Measurements from ENCODE around the gene PECR. TPM values are rescaled to one million over a fixed set of nuclear protein-coding genes. Genes with fewer than 3 reads are reported as not detected.

Gene PECR
- total and polyA plus RNA-seq, 12 donors: 5.3 to 22.2 (median 10.7) TPM

DNA sequence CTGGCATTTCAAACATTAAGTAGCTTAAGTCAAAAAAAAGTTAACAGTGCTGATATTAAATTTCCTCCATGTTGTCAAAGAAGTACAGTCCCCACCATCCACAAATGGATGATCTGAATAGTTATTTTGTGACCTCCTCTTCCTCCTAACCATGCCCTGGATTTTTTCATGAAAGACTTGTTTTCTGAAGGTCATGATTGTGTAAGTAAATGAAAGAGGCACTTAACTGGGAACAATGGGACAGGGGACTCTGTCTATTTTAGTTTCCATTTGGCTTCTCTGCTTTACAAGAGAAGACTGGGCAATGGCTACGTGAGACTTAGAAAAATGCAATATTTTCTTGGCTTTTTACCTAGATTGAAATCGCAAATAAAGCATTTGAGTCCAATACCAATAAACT is 32.2 kb downstream of the PECR start:
- DNase-seq: no peak
- Histone ChIP-seq H3K9me3 (replicated peaks in 1 of 3) (no peaks in the 10 kb centered on the region), H3K4me3 (no peak overlapping the region), H3K27me3 (no peaks in the 10 kb centered on the region), H3K36me3 (replicated peaks in 1 of 2) (no peaks in the 10 kb centered on the region), H3K27ac (no peak overlapping the region), H3K4me1 (replicated peaks in 1 of 2) (no peaks in the 10 kb centered on the region)
- no peak for TF ChIP-seq POLR2A (IDR thresholded peaks at IDR 0.05)
- 88 to 97% (median 92%) methylated on average over 2 of the region's 2 CpGs for WGBS, 4 donors
- intact Hi-C loops (cut with DNase I): no loop called here

DNA sequence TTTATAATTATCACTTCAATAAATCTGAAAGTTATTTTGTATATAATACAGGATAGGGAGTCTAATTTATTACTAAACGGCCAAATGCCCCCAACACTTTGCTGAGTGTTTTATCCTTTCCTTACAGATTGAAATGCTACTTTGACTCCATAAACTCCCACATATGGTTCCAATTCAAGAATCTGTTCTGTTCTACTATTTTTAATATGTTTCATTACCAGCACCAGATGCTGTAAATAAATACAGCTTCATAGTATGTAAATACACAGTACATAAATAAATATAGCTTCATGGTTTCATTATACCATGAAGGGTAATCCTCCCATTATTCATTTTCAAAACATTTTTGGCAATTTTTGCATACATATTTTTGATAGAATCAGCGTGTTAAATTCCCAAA is 34.2 kb downstream of the PECR start:
- WGBS, 4 donors: 84 to 96% (median 91%) methylated on average over 2 of the region's 2 CpGs

DNA sequence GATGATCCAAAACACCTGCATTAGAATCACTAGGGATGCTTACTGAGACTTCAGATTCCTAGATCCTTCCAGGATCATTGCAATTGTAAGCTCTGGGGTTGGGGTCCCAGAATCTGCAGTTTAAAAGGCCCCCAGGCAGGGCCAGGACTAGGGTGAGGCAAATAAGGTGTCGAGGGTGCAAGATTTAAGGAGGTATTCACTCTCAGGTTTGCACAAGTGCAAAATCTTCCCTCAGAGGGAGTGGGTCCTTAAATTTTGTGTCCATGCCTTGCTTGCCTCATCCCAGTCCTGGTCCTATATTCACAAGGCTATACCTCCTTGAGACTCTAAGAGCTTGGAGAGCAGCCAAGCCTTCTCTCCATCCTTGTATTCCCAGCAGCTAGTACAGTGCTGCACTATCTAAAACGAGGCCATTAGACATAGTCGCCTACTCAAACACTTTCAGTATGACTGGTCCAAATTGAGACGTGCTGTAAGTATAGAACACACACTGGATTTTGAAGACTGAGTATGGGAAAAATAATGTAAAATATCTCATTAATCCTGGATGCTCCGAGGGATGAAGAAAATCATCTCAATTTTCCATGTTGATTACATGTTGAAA is 36.6 kb downstream of the PECR start:
- intact Hi-C loops (cut with DNase I): no loop called here
- H3K27ac ChIP-seq: no peak overlapping the region
- no peak overlapping the region for H3K4me3 ChIP-seq
- H3K9me3 ChIP-seq (replicated peaks in 1 of 3): no peaks in the 10 kb centered on the region
- no peaks in the 10 kb centered on the region for H3K27me3 ChIP-seq
- H3K36me3 ChIP-seq (replicated peaks in 1 of 2): no peaks in the 10 kb centered on the region
- WGBS, 4 donors: 75 to 79% (median 77%) methylated on average over 4 to 5 of the region's 5 CpGs
- DNase-seq: no peak
- TF ChIP-seq, protein P1, sequence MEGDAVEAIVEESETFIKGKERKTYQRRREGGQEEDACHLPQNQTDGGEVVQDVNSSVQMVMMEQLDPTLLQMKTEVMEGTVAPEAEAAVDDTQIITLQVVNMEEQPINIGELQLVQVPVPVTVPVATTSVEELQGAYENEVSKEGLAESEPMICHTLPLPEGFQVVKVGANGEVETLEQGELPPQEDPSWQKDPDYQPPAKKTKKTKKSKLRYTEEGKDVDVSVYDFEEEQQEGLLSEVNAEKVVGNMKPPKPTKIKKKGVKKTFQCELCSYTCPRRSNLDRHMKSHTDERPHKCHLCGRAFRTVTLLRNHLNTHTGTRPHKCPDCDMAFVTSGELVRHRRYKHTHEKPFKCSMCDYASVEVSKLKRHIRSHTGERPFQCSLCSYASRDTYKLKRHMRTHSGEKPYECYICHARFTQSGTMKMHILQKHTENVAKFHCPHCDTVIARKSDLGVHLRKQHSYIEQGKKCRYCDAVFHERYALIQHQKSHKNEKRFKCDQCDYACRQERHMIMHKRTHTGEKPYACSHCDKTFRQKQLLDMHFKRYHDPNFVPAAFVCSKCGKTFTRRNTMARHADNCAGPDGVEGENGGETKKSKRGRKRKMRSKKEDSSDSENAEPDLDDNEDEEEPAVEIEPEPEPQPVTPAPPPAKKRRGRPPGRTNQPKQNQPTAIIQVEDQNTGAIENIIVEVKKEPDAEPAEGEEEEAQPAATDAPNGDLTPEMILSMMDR (IDR thresholded peaks at IDR 0.05): no peak
- no peak for TF ChIP-seq POLR2A (IDR thresholded peaks at IDR 0.05)
- no peaks in the 10 kb centered on the region for H3K4me1 ChIP-seq (replicated peaks in 1 of 2)

More for the DNA sequence above, 34.2 kb downstream of the PECR start:
- H3K4me3 ChIP-seq: no peak overlapping the region
- intact Hi-C loops (cut with DNase I): no loop called here
- no peaks in the 10 kb centered on the region for H3K36me3 ChIP-seq (replicated peaks in 1 of 2)
- TF ChIP-seq, protein P1 (IDR thresholded peaks at IDR 0.05): no peak
- DNase-seq: no peak
- H3K9me3 ChIP-seq (replicated peaks in 1 of 3): no peaks in the 10 kb centered on the region
- no peak overlapping the region for H3K27ac ChIP-seq
- no peaks in the 10 kb centered on the region for H3K27me3 ChIP-seq
- no peaks in the 10 kb centered on the region for H3K4me1 ChIP-seq (replicated peaks in 1 of 2)

DNA sequence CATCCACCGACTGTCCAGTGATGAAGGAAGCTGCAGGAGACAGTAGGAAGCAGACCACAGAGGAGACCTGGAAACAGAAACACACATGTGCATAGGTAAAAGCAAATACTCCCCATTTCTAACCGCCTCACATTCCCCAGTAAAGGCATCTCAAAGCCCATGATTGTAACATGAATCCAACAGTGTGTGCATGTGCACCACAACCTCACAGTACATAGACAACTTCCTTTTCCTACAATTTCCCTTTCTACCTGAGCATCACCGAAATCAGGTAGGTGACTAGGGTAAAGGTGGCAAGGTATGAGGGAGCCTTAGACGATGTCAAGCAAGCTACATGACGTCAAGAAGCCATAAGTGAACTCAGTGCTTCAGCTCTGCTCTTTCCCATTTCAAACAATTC is 37.7 kb downstream of the PECR start:
- Histone ChIP-seq H3K9me3 (replicated peaks in 1 of 3) (no peaks in the 10 kb centered on the region), H3K27ac (no peak overlapping the region), H3K27me3 (no peaks in the 10 kb centered on the region), H3K4me3 (no peak overlapping the region), H3K4me1 (replicated peaks in 1 of 2) (no peaks in the 10 kb centered on the region), H3K36me3 (replicated peaks in 1 of 2) (peaks cover 0 to 6% of the 10 kb centered on the region in 2 donors)
- DNase-seq: no peak
- TF ChIP-seq POLR2A (IDR thresholded peaks at IDR 0.05): no peak
- TF ChIP-seq, protein P1 (IDR thresholded peaks at IDR 0.05): no peak
- intact Hi-C loops (cut with DNase I): no loop called here
- 84 to 96% (median 94%) methylated on average over 5 of the region's 5 CpGs for WGBS, 4 donors

DNA sequence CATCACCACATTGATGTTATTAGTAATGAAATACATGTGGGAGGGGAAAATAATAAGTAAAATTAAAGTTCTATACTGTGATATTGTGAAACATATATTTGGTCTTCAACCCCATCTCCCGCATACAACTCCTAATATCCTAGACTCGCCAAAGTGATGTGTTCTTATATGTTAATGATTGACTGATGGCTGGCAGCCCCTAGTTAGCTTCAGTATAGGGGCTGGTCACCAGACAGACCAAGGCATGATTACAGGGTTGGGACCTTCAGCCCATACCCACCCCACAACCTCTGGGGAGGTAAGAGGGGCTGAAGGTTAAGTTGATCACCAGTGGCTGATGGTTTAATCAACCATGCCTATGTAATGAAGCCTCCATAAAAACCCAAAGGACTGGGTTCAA is 40.2 kb downstream of the PECR start:
- no peak for TF ChIP-seq POLR2A (IDR thresholded peaks at IDR 0.05)
- TF ChIP-seq, protein P1 (IDR thresholded peaks at IDR 0.05): no peak
- no peak overlapping the region for H3K27ac ChIP-seq
- H3K36me3 ChIP-seq (replicated peaks in 1 of 2): peaks cover 0 to 6% of the 10 kb centered on the region in 2 donors
- H3K9me3 ChIP-seq (replicated peaks in 1 of 3): no peaks in the 10 kb centered on the region
- intact Hi-C loops (cut with DNase I): no loop called here
- no peak overlapping the region for H3K4me3 ChIP-seq
- WGBS, 4 donors: 96 to 98% (median 97%) methylated on average over 2 of the region's 2 CpGs
- DNase-seq: no peak
- H3K4me1 ChIP-seq (replicated peaks in 1 of 2): no peaks in the 10 kb centered on the region
- no peaks in the 10 kb centered on the region for H3K27me3 ChIP-seq
